Daoy (cell line): Measurements from ENCODE around the gene IRX2. TPM values are rescaled to one million over a fixed set of nuclear protein-coding genes. Genes with fewer than 3 reads are reported as not detected.
A peak's percentile ranks its signal among the peaks of the same experiment; 100 is the strongest.

Experiments
- DNase-seq: peaks from one replicate; pipeline ENCODE4 v3.0.0-alpha.2; 2015; ENCODE audit warnings: low read depth
- total RNA-seq: library from RNA; depleted of rRNA; stranded (reverse); fragments of >200 nt; shearing (Covaris generic); gene quantifications from 2 replicates; pipeline ENCODE4 v1.2.3, GENCODE V29; 2014

Gene IRX2
- total RNA-seq, 1 experiment from 2014 or later: 10.3 TPM

- no peak for DNase-seq
These were observed 33.4 kb downstream of the IRX2 start for GRCh38 chr5:2718115-2718514.

GRCh38 chr5:2715856-2716255 is 35.6 kb downstream of the IRX2 start:
- no peak for DNase-seq

DNA sequence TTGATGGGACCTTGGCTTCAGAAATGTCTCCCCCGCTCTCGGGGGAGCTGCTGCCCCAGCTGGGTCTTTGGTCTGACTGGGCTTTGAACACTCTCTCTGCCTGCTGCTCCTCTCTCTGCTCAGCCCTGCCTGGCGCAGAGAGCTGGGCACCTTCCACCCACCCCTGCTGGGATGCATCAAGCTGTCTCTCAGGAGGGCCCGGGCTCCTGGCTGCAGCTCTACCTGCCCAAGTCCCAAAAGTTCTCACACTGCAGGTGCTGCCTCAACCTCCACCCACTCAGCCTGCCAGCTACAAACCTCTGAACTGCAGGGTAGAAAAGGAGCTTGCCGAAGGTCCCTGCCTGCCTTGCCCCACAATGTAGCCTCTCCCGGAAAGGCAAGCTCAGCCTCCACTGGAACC is 36.7 kb downstream of the IRX2 start:
- no peak for DNase-seq

DNA sequence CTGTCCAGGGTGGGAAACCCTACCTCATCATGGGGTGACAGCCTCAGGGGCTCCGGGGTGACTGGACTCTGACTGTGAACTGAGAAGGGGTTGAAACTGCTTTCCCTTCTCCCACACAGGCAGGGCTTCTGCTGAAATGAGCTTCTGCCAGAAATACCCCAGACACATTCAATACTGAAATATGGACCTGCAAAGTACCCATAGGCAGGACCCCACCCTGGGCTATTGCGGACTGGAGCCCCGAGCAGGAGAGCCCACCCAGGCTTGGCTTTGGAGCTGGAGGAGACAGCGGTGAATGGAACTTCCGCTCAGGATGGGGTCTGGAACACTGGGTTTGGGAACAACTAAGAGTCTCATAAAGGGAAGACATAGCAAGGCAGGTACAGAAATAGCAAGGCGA is 37.5 kb downstream of the IRX2 start:
- no peak for DNase-seq

DNA sequence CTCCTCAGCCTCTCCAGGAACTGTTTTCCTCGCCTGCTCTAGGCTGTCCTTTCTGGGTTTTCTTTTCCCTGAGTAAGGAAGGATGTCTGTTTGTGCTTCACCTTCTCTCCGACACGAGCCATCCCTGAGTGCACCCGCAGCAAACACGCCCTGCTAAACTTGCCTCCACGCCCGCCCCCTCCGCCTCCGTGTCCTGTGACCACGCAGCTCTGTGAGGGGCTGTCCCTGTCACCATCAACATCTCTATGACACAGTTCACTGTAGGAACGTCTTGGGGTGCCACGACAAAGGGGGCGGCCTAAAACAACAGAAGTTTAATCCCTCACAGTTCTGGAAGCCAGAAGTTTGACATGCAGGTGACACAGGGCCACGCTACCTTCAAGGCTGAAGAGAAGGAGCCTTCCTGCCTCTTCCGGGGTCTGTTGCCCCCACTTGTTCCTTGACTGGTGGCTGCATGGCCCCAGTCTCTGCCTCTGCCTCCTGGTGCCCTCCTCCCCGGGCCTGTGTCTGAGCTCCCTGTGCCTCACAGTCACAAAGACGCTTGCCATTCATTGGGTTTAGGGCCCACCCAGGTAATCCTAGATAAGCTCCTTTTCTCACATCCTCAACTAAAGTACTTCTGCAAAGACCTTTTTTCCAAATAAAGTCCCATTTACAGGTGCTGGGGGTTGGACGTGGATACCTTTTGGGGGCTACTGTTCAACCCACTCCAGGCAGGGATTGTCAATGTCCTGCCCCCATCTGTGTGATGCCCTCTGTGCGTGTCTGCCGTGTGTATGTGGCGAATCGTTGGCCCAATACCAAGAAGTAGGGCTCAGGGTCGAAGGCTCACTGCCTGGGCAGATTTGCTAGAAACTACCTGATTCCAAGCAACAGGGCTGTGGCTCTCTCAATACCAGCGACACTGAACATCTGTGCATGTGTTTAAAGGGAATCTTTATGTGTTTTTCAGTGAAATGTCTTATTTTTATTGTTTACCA is 39.7 kb downstream of the IRX2 start:
- DNase-seq: no peak

DNA sequence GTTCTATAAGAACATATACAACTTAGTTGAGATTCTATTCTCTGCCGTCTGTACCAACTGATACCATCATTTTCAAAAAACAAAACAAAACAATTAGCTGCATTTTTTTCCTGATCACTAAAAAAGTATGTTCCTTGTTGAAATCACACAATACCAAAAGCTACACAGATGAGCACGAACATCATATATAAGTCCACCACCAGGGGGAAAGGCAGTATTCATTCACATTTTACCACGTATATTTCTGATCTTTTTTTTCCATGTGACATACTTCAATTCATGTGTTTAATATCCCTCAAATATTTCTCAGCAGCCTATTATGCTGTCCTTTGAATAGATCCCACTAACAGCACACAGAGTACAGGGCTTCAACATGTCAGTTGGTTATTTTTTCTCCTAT is 40.6 kb downstream of the IRX2 start:
- DNase-seq: no peak

DNA sequence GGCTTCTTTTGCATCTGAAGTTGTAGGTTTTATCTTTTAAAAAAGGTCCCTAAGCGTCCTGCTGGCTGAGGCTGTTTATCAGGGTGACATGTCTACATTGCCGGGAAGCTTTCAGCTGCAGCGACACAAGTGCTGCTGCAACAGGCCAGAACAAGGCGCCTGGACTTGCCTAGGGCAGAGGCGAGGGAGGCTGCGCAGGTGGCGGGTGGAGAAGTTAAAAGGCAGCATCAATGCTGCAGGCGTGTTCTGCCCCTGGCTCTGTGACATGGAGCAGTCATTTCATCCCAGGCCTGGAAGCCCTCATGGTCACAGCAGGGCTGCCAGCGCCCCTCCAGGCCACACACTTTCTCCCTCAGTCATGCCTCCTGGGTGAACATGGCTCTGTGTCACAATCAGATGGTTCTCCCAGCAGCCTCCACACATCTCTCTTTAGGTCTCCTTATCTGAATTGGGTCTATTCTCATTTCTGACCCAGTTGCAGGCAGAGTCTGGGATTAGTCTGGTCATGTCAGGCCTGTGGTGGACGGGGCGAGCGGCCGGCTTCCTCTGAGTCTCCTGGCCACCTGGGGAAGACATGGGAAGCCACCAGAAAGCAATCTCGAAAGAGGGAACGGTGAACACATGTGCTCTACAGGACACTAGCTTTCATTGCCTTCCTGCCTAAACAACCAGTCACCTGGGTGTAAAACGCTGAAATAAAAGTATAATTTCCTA is 41.3 kb downstream of the IRX2 start:
- DNase-seq: no peak

GRCh38 chr5:2708751-2709150 is 42.7 kb downstream of the IRX2 start:
- DNase-seq: no peak

GRCh38 chr5:2708132-2708531 is 43.3 kb downstream of the IRX2 start:
- no peak for DNase-seq

DNA sequence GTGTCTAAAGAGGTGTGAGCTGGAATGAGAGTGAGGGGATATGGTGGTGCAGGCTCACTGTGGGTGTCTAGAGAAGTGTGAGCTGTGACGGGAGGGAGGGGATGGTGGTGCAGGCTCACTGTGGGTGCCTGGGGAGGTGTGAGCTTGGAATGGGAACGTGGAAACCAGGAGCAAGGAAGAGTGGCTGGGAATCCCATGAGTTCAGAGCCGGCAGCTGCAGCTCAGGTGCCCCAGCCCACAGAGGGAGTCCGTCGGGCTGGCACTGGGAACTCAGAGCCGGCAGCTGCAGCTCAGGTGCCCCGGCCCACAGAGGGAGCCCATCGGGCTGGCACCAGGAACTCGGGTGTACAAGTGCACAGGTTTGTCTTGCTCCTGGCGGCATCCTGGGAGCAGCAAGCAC is 45.6 kb downstream of the IRX2 start:
- no peak for DNase-seq

GRCh38 chr5:2704806-2705645 is 46.5 kb downstream of the IRX2 start:
- DNase-seq: no peak

- DNase-seq: no peak
These were observed 47.4 kb downstream of the IRX2 start for GRCh38 chr5:2704111-2704510.

GRCh38 chr5:2703615-2704014 is 47.9 kb downstream of the IRX2 start:
- DNase-seq: no peak

DNA sequence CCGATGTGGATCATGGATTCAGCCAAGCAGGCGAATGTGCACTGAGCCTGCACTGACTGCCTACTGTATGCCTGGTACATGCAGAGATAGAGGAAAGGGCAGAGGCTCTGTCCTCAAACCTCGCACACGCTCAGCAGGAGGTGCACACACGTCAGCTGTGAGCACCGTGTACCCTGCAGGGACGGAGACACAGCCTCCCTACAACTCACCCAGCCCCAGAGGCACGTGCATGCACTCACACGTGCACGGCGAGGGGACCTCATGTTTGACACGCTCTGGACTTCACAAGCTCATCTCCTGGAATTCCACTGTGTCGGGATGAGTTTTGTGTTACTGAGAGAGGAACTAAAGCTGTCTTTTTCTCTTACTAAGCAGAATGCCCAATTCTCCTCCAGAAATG is 48.4 kb downstream of the IRX2 start:
- DNase-seq: no peak

DNA sequence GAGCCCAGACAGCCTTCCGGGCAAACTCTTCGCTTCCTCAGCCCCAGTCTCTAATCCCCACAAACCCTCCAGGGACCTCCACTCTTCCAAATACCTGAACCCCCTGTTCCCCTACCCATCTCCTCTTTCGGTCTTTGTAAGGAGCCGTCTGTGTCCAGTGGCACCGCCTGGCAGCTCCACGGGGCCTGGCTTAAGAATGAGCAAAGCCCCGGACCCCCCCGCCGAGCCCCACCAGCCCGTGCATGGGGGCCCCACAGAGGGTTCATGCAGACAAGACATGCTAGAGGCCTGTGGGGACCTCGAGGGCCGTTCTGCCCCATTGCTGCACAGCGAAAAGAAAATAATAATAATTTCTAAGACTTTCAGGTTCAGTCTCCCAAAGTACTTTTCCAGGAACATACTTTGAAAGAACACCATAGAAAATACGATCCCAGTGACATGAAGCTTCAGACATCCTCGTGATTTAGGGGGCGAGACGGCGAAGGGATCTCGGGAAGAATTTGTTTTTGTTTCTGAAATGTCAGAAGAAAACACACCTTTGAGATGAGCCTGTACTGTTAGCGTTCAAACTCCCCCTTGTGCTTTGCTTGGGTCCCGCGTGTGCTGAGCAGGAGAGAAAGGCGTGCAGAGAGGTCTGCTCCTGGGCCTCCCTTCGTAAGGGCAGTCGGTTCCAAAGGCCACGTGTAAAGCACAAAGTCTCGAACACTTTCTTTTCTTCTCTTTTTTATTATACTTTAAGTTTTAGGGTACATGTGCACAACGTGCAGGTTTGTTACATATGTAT is 49.2 kb downstream of the IRX2 start:
- no peak for DNase-seq

- no peak for DNase-seq
These were observed 49.9 kb downstream of the IRX2 start for GRCh38 chr5:2701592-2701991.

DNA sequence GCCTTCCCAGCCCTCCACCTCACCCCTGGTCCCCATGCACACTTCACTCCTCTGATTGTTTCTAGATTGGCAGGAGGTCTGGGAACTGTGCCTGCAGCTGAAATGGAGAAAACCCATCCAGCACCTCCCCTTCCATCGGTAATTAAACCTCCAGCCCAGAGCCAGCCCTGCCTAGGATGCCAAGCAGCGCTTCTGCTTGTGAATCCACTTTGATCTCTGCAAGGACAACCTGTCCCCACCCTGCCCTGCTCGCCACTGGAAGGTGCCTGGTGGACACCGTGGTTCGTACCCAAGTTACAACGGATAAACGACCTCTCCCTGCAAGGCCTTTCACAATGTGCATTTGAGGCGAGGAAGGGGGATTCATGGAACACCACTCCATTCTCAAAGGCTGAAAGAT is 50.6 kb downstream of the IRX2 start:
- DNase-seq: no peak

GRCh38 chr5:2699686-2700085 is 51.8 kb downstream of the IRX2 start:
- DNase-seq: no peak

GRCh38 chr5:2699231-2699630 is 52.2 kb downstream of the IRX2 start:
- DNase-seq: no peak

DNA sequence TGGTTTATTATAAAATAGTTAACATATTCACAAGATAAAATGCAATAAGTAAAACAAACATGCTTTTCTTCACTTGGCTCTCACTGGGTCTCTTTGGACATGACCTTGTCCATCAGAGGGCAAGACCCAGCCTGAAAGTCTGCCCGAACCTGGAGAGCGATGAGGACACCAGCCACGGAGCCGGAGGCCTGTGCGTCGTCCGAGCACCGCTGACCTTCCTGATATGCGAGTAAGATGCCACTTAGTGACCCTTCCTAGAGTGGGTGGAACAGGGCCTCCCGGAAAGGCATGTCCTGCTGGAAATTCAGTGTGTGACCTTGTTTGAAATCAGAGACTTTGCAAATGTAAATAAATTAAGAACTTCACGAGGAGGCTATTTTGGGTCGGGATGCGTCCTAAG is 52.9 kb downstream of the IRX2 start:
- no peak for DNase-seq

DNA sequence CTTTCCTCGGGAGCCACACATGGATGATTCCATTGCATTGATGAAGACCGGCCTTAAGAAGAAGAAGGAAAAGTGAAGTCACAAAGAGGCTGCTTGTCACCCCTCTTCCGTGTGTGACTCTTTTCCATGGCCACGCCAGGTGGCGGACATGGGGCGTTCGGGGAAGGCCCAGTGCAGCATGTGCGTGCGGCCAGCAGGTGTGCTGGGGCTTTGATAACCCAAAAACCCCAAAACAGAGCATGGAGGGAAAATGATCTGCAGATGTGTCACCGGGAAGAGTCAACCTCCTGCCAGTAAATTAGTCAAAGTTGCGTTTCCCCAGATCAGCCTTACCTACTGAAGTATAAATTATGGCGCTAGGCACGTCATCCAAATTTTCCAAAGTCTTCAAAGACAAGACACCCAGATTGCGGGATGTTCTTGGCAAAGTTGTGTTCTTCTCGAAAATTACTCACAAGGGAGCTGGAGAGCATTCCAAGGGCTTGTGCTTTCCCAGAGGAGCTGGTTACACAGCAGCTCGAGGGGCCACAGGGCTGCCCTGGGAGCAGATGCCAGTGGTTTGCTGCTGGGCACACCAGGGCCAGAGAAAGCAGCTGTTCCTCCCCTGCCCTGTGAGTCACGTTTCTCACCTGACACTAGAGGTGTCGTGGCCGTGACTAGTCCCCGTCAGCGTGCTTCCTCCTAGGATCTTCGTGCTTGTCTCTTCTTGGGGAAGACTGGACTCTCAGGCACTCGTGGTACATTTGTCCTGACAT is 53.9 kb downstream of the IRX2 start:
- peak; percentile 45 for DNase-seq
